Right renal pelvis (tissue), 4 donors: Measurements from ENCODE around the gene OR52N4. TPM values are rescaled to one million over a fixed set of nuclear protein-coding genes. Genes with fewer than 3 reads are reported as not detected.

Experiments
- polyA plus RNA-seq, 4 donors: library from polyadenylated mRNA; unstranded; fragments of 120-200 nt; gene quantifications; one replicate each; pipeline ENCODE4 v1.2.1, GENCODE V29; 2013; ENCODE audit not compliant: insufficient read length in 4 of 4

Gene OR52N4
- polyA plus RNA-seq, 4 donors = not detected

Other genes with a start within 250 kb of the OR52N4 start
- not detected for gene UBQLN3, start 244.3 kb upstream of the OR52N4 start, polyA plus RNA-seq
- gene UBQLNL, start 237.5 kb upstream of the OR52N4 start, polyA plus RNA-seq = under 1 TPM; 0.34 to 0.91 (median 0.50) TPM
- not detected for gene OR52H1, start 205.7 kb upstream of the OR52N4 start, polyA plus RNA-seq
- under 1 TPM in 1 of 4 donors, not detected in 3; 0.05 TPM for gene OR52B6, start 173.4 kb upstream of the OR52N4 start, polyA plus RNA-seq
- 10 to 100 TPM; 16.9 to 73.5 (median 39.6) TPM for gene TRIM6, start 157.6 kb upstream of the OR52N4 start, polyA plus RNA-seq
- 10 to 100 TPM in 3 of 4 donors, 1 to 10 TPM in 1; 8.2 to 12.7 (median 11.5) TPM for gene TRIM34, start 129.2 kb upstream of the OR52N4 start, polyA plus RNA-seq
- gene TRIM5, start 69.2 kb upstream of the OR52N4 start, polyA plus RNA-seq = 10 to 100 TPM; 34.8 to 46.9 (median 41.6) TPM
- gene TRIM22, start 64.5 kb upstream of the OR52N4 start, polyA plus RNA-seq = 10 to 100 TPM in 1 of 4 donors, 1 to 10 TPM in 3; 6.9 to 10.6 (median 7.9) TPM
- not detected for gene OR56B1, start 17.8 kb upstream of the OR52N4 start, polyA plus RNA-seq
- gene OR52N5, start 29.1 kb downstream of the OR52N4 start, polyA plus RNA-seq = not detected
- not detected for gene OR52N1, start 37.0 kb downstream of the OR52N4 start, polyA plus RNA-seq
- gene OR52N2, start 54.7 kb downstream of the OR52N4 start, polyA plus RNA-seq = not detected
- gene OR52E6, start 87.7 kb downstream of the OR52N4 start, polyA plus RNA-seq = not detected
- not detected for gene OR52E8, start 103.4 kb downstream of the OR52N4 start, polyA plus RNA-seq
- gene OR52E4, start 126.4 kb downstream of the OR52N4 start, polyA plus RNA-seq = under 1 TPM in 1 of 4 donors, not detected in 3; 0.03 TPM
- not detected for gene OR52E5, start 139.0 kb downstream of the OR52N4 start, polyA plus RNA-seq
- under 1 TPM in 1 of 4 donors, not detected in 3; 0.05 TPM for gene OR56A3, start 188.0 kb downstream of the OR52N4 start, polyA plus RNA-seq
- gene OR56A5, start 214.3 kb downstream of the OR52N4 start, polyA plus RNA-seq = not detected
- gene OR52L1, start 232.7 kb downstream of the OR52N4 start, polyA plus RNA-seq = not detected